Muscle layer of duodenum (tissue), 2 donors: Measurements from ENCODE around the gene RBM39.
"Not testable (repeated sequence)": the region's sequence is repeated elsewhere in the genome, so short reads cannot be mapped to it uniquely, and the experiment has no call there.

Source experiments
- H3K27ac ChIP-seq: one replicate; pipeline ENCODE4 v1.7.0; 2013; ENCODE audit warnings: mild to moderate bottlenecking, low read length
- H3K27me3 ChIP-seq: one replicate; pipeline ENCODE4 v1.7.0; 2013; ENCODE audit warnings: low read depth, mild to moderate bottlenecking, control low read depth, low read length
- H3K36me3 ChIP-seq, 2 donors: one replicate each; pipeline ENCODE4 v1.7.0; 2013; ENCODE audit warnings: low read length in 2 of 2, control low read depth in 1 of 2, mild to moderate bottlenecking in 1 of 2; ENCODE audit not compliant: insufficient read depth in 2 of 2, control insufficient read depth in 1 of 2
- H3K4me1 ChIP-seq, 2 donors: one replicate each; pipeline ENCODE4 v1.7.0; 2013; ENCODE audit warnings: low read length in 2 of 2, mild to moderate bottlenecking in 2 of 2, control low read depth in 1 of 2, moderate library complexity in 1 of 2; ENCODE audit not compliant: insufficient read depth in 2 of 2, control insufficient read depth in 1 of 2
- H3K4me3 ChIP-seq, 2 donors: one replicate each; pipeline ENCODE4 v1.7.0; 2013; ENCODE audit warnings: low read length in 2 of 2, low read depth in 1 of 2, mild to moderate bottlenecking in 1 of 2
- H3K9me3 ChIP-seq, 2 donors: one replicate each; pipeline ENCODE4 v1.7.0; 2013; ENCODE audit warnings: low read length in 2 of 2, control low read depth in 1 of 2, mild to moderate bottlenecking in 1 of 2; ENCODE audit not compliant: control insufficient read depth in 1 of 2
- donor health status: healthy.

RBM39 gene

GRCh38 chr20:35702051-35702823 is 39.8 kb downstream of the RBM39 start:
- H3K9me3 ChIP-seq: no peaks in the 10 kb centered on the region
- no peaks in the 10 kb centered on the region for H3K27me3 ChIP-seq
- no peak overlapping the region for H3K4me3 ChIP-seq
- H3K27ac ChIP-seq: no peak overlapping the region
- peaks cover 12 to 22% of the 10 kb centered on the region in 2 donors for H3K4me1 ChIP-seq
- H3K36me3 ChIP-seq: peaks cover 28 to 50% of the 10 kb centered on the region in 2 donors

DNA sequence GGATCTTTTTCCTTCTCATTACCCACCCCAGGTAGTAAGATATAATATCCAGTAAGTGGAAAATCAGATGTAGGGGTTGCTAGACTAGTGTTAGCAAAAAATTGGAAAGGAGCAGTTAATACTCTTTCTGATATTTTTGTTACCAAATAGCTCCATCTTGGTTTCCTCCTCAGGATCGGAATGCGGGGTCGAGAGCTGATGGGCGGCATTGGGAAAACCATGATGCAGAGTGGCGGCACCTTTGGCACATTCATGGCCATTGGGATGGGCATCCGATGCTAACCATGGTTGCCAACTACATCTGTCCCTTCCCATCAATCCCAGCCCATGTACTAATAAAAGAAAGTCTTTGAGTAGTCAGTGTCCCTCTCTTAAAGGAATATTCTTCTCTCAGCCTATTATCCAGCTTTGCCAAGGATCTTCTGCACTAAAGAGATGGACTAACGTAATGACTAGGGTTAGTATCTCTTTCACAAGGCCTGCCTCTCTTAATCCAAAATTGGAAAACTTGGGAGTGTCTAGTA is 41.4 kb downstream of the RBM39 start:
- Histone ChIP-seq H3K36me3 (peaks cover 19 to 44% of the 10 kb centered on the region in 2 donors), H3K9me3 (no peaks in the 10 kb centered on the region), H3K4me3 (no peak overlapping the region), H3K27me3 (no peaks in the 10 kb centered on the region), H3K4me1 (peaks cover 12 to 22% of the 10 kb centered on the region in 2 donors), H3K27ac (no peak overlapping the region)

DNA sequence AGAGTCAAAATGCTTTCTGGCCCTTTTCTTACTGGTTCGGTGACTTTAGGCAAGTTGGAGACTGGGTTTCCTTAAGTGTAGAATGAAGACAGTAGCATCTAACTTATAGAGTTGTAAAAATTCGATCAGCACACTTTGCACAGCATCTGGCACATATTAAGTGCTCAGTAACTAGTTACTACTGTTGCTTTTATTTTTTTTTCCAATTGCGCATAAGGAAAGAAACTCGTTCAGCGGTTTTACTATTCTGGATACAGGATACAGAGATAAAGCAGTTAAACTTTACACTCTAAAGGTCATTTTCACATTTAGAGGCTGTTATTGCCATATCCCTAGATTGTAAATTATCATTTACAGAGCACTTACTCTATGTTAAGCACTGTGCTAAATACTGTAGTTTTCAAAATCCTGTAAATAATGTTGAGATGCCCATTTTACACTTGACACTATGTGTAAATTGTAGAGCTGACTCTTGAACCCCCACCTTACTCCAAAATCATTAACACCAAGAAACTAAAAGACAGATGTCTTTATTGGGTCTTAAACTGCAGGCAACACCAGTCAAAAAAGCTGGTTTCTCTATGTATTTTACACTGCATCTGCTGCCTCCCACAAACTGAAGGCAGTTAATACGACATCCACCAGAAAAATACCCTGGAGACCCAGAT is 42.0 kb downstream of the RBM39 start:
- peaks cover 12 to 22% of the 10 kb centered on the region in 2 donors for H3K4me1 ChIP-seq
- no peaks in the 10 kb centered on the region for H3K27me3 ChIP-seq
- H3K36me3 ChIP-seq: peaks cover 20 to 46% of the 10 kb centered on the region in 2 donors
- peak overlapping the region; percentile 65 to 89 for H3K4me3 ChIP-seq
- H3K27ac ChIP-seq: peak overlapping the region; percentile 78
- no peaks in the 10 kb centered on the region for H3K9me3 ChIP-seq

GRCh38 chr20:35699127-35699956 is 42.7 kb downstream of the RBM39 start, which contains the start of the genes NFS1 and ROMO1:
TSS of gene NFS1 (minus strand) at chr20:35699352. CDS start at chr20:35699288, 64 bp downstream.
TSS of gene ROMO1 (plus strand) at chr20:35699405. CDS start at chr20:35699633, 228 bp downstream.
- Histone ChIP-seq H3K4me1 (peaks cover 12 to 22% of the 10 kb centered on the region in 2 donors), H3K4me3 (peak within 1 kb of the TSS; percentile 65 to 89), H3K27me3 (no peaks in the 10 kb centered on the region), H3K9me3 (no peaks in the 10 kb centered on the region), H3K27ac (peak within 1 kb of the TSS; percentile 78), H3K36me3 (peaks cover 14 to 46% of the 10 kb centered on the region in 2 donors)

- Histone ChIP-seq H3K27me3 (no peaks in the 10 kb centered on the region), H3K4me1 (peaks cover 12 to 22% of the 10 kb centered on the region in 2 donors), H3K36me3 (peaks cover 12 to 41% of the 10 kb centered on the region in 2 donors), H3K4me3 (peak overlapping the region; percentile 65 to 89), H3K27ac (peak overlapping the region; percentile 10), H3K9me3 (no peaks in the 10 kb centered on the region)
These were observed 43.5 kb downstream of the RBM39 start for GRCh38 chr20:35698298-35699126.

DNA sequence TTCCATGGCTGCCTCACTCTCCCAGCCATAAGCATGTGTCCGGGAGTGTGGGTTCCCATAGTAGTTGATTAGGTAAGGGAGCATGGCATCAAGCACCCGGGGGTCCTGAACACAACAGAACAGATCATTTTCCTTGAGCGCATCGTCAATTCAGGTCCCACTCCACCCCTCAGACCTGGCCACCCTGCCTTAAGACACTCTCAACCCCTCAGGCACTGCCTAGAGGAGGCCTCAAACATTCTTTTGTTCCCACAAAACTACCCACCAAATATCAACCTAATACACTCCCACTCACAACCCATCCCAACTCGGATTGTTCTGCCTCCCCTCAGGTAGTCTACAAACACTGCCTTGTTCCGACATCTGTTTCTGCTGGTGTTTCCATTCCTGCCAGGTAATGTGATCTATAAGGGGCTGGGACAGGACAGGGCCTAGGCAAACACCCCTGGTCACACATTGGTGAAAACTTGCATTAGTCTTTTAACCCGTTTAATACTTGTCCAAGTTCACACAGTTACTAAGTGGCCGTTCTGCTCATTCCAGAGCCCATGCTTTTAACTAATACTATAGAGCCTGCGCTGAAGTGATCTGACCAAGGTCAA is 44.3 kb downstream of the RBM39 start:
- H3K4me1 ChIP-seq: peaks cover 12 to 22% of the 10 kb centered on the region in 2 donors
- peak overlapping the region; percentile 65 to 89 for H3K4me3 ChIP-seq
- peaks cover 11 to 37% of the 10 kb centered on the region in 2 donors for H3K36me3 ChIP-seq
- H3K9me3 ChIP-seq: no peaks in the 10 kb centered on the region
- no peaks in the 10 kb centered on the region for H3K27me3 ChIP-seq
- no peak overlapping the region for H3K27ac ChIP-seq

DNA sequence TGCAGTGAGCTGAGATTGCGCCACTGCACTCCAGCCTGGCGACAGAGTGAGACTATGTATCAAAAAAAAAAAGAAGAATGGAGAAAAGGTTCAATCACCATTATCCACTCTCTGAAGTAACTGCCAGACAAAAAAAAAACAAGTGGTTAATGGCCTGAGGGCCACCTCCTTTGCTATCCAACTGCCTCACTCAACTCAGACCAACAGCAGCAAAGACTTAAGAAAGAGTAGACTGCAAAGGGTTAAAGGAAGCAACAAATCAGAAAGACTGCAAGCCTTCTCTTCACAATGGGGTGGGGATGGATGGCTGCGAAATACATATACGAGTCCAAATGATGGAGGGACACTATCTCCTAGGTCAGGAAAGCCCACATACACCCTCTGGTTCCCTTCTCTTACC is 46.1 kb downstream of the RBM39 start:
- Histone ChIP-seq H3K4me3 (no peak overlapping the region), H3K27ac (no peak overlapping the region), H3K36me3 (peaks cover 6 to 29% of the 10 kb centered on the region in 2 donors), H3K27me3 (no peaks in the 10 kb centered on the region), H3K9me3 (no peaks in the 10 kb centered on the region), H3K4me1 (peaks cover 12 to 22% of the 10 kb centered on the region in 2 donors)

DNA sequence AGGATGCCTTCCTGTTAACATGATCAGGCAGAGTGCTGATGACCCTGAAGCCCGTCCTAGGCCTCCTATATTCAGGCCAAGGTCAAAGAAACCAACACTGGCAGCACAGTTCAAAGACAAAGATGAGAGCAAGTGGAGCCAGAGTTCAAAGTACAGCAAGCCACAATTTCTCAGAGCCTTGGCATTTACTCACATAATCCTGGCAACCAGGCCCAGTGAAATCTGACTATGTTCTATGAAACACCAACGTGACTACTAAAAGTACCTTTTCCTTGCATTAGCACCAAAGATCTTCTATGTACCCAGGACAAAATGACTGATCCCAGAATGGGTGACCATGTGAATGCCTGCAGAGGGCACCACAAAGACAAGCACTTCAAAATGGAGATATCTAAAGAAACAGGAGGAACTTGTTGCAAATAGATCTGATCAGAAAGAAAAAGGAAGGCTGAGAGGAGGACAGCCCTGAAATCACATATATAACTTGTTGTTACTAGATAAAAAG is 46.8 kb downstream of the RBM39 start:
- Histone ChIP-seq H3K27me3 (no peaks in the 10 kb centered on the region), H3K36me3 (peaks cover 6 to 33% of the 10 kb centered on the region in 2 donors), H3K4me1 (peaks cover 9 to 19% of the 10 kb centered on the region in 2 donors)

DNA sequence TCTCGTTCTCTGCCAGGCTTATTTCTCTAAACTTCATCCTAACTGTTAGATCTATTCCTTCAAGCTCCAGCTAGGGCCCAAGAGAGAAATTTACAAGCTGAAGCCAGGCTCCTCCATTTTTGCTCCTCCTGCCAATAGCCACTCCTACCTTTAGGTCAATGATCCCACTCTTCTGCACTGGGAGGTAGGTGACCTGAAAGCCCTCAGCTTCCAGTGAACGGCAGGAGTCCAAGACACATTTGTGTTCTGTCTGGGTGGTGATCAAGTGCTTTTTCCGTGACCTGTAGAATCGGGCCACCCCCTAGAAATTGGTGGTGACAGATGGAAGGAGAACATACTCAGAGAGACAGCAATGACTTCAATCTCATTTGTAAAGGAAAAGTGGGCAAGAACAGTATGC is 51.8 kb downstream of the RBM39 start:
- no peaks in the 10 kb centered on the region for H3K4me1 ChIP-seq
- H3K9me3 ChIP-seq: no peaks in the 10 kb centered on the region
- H3K27me3 ChIP-seq: no peaks in the 10 kb centered on the region
- no peak overlapping the region for H3K4me3 ChIP-seq
- peaks cover 7 to 40% of the 10 kb centered on the region in 2 donors for H3K36me3 ChIP-seq
- H3K27ac ChIP-seq: no peak overlapping the region

More for the DNA sequence above, 46.8 kb downstream of the RBM39 start:
- Histone ChIP-seq H3K4me3 (no peak overlapping the region), H3K9me3 (no peaks in the 10 kb centered on the region), H3K27ac (no peak overlapping the region)

DNA sequence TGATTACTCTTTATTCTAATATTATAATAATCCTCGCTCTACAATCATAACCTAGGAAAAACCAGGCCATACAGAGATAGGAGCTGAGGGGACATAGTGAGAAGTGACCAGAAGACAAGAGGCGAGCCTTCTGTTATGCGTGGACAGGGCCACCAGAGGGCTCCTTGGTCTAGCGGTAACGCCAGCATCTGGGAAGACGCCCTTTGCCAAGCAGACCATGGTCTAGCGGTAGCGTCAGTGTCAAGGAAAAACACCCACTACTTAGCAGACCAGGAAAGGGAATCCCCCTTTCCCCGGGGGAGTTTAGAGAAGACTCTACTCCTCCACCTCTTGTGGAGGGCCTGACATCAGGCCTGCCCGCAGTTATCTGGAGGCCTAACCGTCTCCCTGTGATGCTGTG is 55.2 kb downstream of the RBM39 start:
- not testable (repeated sequence) for H3K27ac ChIP-seq, H3K27me3 ChIP-seq, H3K9me3 ChIP-seq, H3K4me1 ChIP-seq, H3K4me3 ChIP-seq
- peaks cover 5 to 27% of the 10 kb centered on the region in 2 donors for H3K36me3 ChIP-seq
